A549 (cell line): Measurements from ENCODE around the gene PRKAG2.

Experiments
- CTCF ChIP-seq: fragments of >200 bp; sonication (Bioruptor Twin); formaldehyde crosslinking; IDR thresholded peaks from 3 replicates; pipeline ENCODE4 v1.5.1; 2016
- EP300 ChIP-seq, 2 experiments: fragments of >200 bp; sonication (Bioruptor Twin); formaldehyde crosslinking; IDR thresholded peaks; 2 replicates in 1 of 2; 3 replicates in 1 of 2; pipeline ENCODE4 v1.6.1; 2016 to 2017
- JUN ChIP-seq, 2 experiments: fragments of >200 bp; sonication (Bioruptor Twin); formaldehyde crosslinking; IDR thresholded peaks; 2 replicates in 1 of 2; 3 replicates in 1 of 2; pipeline ENCODE4 v1.6.1; 2016 to 2017
- MAFK ChIP-seq: fragments of 450-650 bp; IDR thresholded peaks from 2 replicates; pipeline ENCODE4 v1.6.1; 2014; ENCODE audit not compliant: partially characterized antibody
- MAX ChIP-seq: IDR thresholded peaks from 2 replicates; pipeline ENCODE4 v1.6.1; 2012
- POLR2A ChIP-seq: IDR thresholded peaks from 2 replicates; pipeline ENCODE4 v1.6.1; 2012; ENCODE audit warnings: mild to moderate bottlenecking, low read length
- RAD21 ChIP-seq, 2 experiments: fragments of >200 bp in 1 of 2; sonication (Bioruptor Twin) in 1 of 2; formaldehyde crosslinking in 1 of 2; IDR thresholded peaks in 1 of 2; conservative IDR thresholded peaks in 1 of 2; 2 replicates in 1 of 2; 3 replicates in 1 of 2; pipeline ENCODE4 v1.6.1; 2012 to 2018; ENCODE audit warnings: inconsistent platforms in 1 of 2
- REST ChIP-seq: fragments of 200-600 bp; sonication (generic); IDR thresholded peaks from 2 replicates; pipeline ENCODE4 v1.6.1; 2016; ENCODE audit warnings: antibody characterized with exemption, mild to moderate bottlenecking, moderate library complexity
- SMC3 ChIP-seq: fragments of >200 bp; sonication (Bioruptor Twin); formaldehyde crosslinking; IDR thresholded peaks from 3 replicates; pipeline ENCODE4 v1.6.1; 2018; ENCODE audit warnings: inconsistent platforms
- ZC3H11A ChIP-seq: fragments of 450-650 bp; IDR thresholded peaks from 2 replicates; pipeline ENCODE4 v1.6.1; 2014; ENCODE audit warnings: antibody characterized with exemption, mild to moderate bottlenecking
- TF ChIP-seq, protein P1 (sequence below): fragments of 250-450 bp; sonication (Bioruptor Pico); IDR thresholded peaks from 2 replicates; pipeline ENCODE4 v1.5.0; 2020; ENCODE audit warnings: low read depth, mild to moderate bottlenecking, moderate library complexity

DNA sequence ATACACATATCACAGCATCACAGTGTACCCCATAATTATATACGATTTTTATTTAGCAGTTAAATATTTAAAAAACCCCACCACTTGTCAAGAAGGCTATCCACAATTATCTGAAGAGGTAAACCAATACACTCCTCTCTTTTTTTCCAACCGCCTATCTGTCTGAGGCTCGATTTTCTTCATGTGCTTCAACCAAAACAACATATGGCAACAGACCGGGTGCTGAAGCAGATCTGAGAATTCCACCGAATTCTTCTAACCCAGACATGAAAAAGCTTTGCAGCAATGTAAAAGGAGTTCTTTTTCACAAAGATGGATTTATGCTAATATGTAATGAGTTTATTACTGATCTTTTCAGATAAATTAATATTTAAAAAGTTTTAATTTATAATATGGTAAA lies 224.8 kb downstream of the PRKAG2 start:
- TF ChIP-seq ZC3H11A (no peak), CTCF (no peak), POLR2A (no peak), RAD21 (conservative IDR thresholded peaks at IDR 0.05 in 1 of 2, IDR thresholded peaks at IDR 0.05 in 1 of 2) (no peak), MAX (no peak), REST (no peak), SMC3 (no peak), MAFK (no peak), EP300 (IDR thresholded peaks at IDR 0.05) (no peak), JUN (IDR thresholded peaks at IDR 0.05) (no peak)
- TF ChIP-seq, protein P1, sequence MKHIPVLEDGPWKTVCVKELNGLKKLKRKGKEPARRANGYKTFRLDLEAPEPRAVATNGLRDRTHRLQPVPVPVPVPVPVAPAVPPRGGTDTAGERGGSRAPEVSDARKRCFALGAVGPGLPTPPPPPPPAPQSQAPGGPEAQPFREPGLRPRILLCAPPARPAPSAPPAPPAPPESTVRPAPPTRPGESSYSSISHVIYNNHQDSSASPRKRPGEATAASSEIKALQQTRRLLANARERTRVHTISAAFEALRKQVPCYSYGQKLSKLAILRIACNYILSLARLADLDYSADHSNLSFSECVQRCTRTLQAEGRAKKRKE (CRISPR knock-in tag) = no peak
